Measurements from ENCODE around the gene CSRNP3.

Gene CSRNP3

GRCh38 chr2:165594231-165594934 is 124.9 kb downstream of the CSRNP3 start:
- no peak for FAIRE-seq

- no peak for FAIRE-seq
Measured at GRCh38 chr2:165594935-165595255, 125.4 kb downstream of the CSRNP3 start.

GRCh38 chr2:165596788-165597187 is 127.3 kb downstream of the CSRNP3 start:
- FAIRE-seq = no peak

DNA sequence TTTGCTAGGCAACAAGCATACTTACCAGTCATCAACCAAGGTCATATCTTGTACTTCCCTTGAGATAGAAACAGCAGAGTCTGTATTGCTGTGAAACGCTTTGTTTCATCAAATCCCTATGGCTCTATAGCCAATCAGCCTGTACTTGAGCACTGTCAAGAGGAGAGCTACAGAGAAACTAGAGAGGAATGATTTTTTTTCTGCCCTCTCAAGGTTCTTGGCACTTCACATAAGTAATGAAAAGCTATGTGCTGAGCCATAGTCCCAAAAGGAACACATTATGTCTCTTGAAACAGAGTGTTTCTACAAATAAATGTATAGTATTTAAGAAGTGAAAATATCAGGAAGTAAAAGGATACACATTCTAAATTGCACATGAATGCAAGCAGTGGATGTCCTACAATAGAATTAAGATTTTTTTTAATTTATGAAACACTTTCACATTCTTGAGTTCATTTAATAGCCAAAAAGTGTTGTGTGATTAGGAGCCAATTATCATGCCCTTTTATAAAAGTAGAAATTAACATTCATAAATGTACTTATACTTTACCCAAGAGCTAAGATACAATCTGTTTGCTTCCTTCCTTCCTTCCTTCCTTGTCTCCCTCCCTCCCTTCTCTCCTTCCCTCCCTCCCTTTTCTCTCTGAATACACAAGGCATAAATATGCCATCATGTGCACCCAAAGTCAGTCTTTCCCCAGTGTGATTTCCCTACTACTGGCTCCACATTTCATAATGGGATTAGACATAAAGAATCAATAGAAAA is 131.8 kb downstream of the CSRNP3 start:
- FAIRE-seq = no peak

DNA sequence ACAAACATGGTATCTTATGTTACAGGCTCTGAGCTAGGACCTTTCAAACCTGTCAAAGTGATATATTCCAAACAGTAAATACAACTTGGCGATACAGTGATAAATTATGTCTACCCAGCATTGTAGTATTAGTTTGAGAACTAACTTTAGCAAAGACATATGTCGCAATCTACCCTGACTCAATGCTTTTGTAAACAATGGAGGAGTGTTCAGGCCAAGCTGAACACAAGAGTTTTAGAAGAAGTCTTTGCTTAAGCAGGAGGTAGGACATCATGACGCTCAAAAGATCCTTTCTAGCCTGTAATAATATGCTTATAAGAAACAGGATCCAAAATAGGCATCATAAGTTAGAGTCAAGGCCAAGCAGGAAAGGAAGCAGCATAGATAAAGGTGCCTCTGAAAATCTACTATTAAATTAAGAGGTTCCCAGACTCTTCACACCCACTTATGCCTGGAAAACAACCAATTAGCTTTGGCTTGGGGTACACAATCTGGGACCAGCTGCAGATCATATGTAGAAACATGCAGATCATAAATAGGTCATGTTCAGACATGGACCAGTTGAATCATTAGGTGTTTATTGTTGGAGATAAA is 132.5 kb downstream of the CSRNP3 start:
- no peak for FAIRE-seq

DNA sequence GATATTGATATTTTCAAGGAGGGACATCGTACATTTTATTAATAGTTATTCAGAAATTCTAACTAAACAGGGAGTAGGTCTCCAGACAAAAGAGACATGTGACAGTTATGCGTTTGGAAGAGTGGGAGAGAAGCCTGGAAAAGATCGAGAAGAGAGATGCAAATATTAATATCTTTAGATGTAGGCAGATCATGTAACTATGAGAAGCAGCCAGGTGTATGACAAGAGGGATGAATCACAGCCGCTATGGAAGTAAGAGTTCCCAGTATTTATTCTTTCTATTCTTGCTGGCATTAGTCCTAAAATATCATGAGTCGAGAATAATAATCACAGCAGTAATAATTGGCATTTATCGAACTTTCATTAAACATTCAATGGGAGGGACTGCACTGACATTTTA is 140.2 kb downstream of the CSRNP3 start:
- no peak for FAIRE-seq

DNA sequence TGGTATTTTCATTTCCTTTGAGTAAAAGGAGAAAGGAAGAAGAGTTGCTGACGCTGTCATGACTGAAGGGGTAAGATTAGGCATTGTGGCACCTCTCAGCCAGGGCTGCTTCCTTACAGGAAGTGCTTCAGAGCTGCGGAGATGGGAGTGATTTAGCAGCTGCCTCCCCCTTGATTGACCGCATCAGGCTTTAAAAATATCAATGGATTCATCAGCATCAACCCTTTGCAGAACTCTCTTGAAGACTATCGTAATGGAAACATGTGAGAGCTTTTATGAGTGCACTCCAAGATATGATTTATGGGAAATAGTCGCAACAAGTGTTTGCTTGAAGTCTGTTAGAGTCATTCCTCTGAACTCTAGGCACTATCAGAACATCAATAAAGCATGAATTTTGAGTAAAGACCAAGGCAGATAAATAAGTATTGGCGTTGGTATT is 141.1 kb downstream of the CSRNP3 start:
- no peak for FAIRE-seq

DNA sequence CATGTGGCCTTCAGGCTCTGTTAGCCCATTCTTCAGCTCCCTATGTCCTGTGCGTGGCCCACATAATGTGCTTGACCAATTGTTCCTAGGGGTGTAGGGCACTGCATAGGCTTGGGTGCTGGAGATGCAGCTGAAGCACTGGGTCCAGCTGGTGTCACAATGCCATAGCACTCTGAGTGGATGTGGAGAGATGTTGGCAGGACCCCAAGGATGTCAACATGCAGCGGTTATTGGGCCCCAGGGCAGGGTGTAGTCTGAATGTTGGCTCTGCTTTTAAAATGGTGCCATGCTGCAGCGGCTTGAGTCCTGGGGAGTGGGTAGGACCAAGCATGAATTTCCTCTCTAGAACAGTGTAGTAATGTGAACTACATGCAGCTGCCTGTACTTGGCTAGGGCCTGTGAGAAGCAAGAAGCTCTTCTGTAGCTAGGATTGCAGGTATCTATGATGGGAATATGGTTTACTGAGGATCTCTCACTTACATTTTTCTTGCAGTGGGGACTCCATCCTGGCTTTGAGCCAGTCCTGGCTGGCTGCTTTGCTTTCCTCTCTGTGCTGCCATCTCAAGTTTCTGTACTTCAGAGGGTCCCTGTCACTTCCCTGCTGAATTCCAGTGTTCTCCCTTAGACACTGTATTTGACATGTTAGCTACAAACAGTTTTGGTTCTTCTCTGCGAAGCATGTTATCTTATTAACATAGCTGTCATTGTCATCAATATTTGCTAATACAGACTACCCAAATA is 148.4 kb downstream of the CSRNP3 start:
- FAIRE-seq = no peak

DNA sequence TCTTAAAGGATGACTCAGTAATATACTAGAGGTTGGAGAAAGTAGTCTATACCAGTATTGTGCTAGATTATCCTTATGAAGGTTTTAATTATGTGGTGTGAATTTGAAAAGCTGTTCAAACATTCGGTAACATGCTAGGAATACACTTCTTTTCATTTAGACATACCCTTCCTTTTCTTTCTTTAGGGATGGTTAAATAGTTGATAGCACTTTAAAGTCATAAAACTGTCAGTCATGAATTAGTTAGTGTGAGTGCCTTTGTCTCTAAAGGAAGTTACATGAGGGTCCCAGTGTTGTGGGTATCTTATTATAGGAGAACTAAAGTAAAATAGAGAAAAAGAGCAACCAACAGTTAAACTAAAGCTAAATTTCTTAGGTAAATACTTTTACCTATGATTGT is 149.3 kb downstream of the CSRNP3 start:
- no peak for FAIRE-seq

- FAIRE-seq = no peak
Measured at GRCh38 chr2:165621086-165621560, 151.6 kb downstream of the CSRNP3 start.

DNA sequence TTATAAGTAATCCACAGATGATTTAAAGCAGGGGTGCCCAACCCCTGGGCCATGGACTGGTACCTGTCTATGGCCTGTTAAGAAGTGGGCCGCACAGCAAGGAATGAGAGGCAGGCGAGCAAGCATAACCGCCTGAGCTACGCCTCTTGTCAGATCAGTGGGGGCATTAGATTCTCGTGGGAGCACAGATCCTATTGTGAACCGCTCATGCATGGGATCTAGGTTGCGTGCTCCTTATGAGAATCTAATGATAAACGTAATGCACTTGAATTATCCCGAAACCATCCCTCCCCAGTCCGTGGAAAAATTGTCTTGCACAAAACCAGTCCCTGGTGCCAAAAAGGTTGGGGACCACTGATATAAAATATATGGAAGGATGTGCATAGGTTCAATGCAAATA is 153.7 kb downstream of the CSRNP3 start:
- no peak for FAIRE-seq

DNA sequence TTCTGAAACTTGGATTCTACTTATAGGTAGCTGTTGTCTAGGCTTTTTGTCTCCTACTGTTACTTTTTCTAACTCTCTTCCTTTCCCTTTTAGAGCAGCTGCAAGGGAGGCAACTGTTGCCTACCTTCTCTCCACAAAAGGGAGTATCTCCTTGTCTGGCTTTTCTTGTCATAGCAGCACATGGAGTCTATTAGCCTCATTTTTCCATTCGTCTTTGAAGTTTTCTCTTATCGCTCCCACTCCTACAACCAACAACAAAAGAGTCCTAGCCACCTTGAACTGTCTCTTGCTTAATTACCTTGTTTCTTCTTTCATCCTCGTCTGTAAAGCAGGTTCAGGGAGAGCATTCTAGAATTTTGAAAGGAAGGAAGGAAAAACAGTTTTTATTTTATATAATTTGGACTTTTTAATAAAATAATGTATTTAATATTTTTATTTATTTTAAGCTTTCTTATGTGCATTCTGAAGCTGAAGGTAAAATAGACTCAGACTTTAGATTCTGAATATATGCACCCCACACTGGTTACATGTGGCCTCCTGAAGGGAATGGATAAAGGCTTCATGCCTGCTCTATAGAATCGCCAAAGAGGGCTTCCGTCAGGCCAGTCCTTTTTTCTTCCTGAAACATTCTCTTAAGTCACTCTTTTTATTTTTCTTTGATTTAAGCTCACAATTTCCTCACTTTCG is 154.4 kb downstream of the CSRNP3 start:
- no peak for FAIRE-seq

DNA sequence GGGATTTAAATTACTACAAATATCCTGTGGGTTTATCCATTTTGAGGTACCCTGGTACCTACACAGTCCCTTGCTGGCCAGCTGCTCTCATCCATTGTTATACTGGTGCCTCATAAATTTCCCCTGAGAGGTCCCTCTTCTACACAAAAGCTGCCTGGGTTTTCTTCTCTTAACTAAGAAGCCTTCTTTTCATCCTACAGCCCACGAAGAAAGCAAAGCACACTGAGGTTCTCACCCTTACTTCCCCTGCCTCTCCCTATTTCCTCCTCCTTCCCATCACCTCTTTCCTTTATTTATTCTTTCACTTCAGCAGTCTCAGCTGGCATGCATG is 154.9 kb downstream of the CSRNP3 start:
- no peak for FAIRE-seq

- no peak for FAIRE-seq
Measured at GRCh38 chr2:165627470-165627869, 158.0 kb downstream of the CSRNP3 start.

DNA sequence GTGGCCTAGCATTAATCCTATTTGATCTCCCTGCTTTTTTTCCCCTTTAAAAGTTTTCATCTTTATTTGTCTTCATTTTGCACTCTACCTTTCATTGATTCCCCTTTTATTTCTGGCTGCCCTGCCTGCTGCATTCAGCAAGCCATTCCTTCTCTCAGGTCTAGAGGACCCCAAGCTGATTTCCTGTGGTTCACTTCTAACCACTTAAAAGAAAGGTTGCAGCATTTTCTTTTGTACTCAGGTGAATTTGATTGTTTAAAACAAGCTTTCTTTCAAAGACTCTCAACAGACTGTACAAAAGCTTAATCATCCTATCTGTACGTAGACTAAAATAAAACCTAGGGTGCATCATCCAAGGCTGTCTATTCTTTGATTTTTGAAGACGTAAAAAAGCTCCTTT is 160.3 kb downstream of the CSRNP3 start:
- no peak for FAIRE-seq

- no peak for FAIRE-seq
Measured at GRCh38 chr2:165630236-165630635, 160.7 kb downstream of the CSRNP3 start.

- no peak for FAIRE-seq
Measured at GRCh38 chr2:165631089-165631488, 161.6 kb downstream of the CSRNP3 start.

- no peak for FAIRE-seq
Measured at GRCh38 chr2:165632594-165632993, 163.1 kb downstream of the CSRNP3 start.

GRCh38 chr2:165633431-165633830 is 163.9 kb downstream of the CSRNP3 start:
- no peak for FAIRE-seq

DNA sequence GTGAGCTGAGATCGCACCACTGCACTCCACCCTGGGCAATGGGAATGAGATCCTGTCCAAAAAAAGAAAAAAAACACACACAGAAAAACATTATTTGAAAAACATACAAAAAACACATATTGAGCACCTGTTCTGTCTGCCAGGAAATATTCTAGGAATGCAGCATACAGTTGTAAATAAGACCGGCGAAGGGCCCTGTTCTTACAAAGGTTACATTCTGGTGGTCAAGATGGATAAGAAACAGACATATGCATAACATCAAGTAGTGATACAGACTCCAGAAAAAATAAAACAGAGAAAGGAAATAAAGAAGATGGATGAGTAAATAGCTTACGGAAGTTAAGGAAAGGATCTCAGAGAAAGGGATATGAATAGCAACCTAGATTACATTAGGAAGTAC is 164.8 kb downstream of the CSRNP3 start:
- no peak for FAIRE-seq

- FAIRE-seq = no peak
Measured at GRCh38 chr2:165634855-165635254, 165.4 kb downstream of the CSRNP3 start.

- FAIRE-seq = no peak
Measured at GRCh38 chr2:165635532-165635931, 166.0 kb downstream of the CSRNP3 start.

GRCh38 chr2:165636959-165637358 is 167.5 kb downstream of the CSRNP3 start:
- FAIRE-seq = no peak

Data from A204.1 (cell line).